CD4-positive, alpha-beta T cell (primary cell): Measurements from ENCODE around the gene SLC25A39. TPM values are rescaled to one million over a fixed set of nuclear protein-coding genes. Genes with fewer than 3 reads are reported as not detected.

Experiments used
- ATAC-seq: fragments of 200-7000 bp; cut with Tn5 transposase; one replicate; pipeline ENCODE4 v1.10.0; 2022; ENCODE audit warnings: mild to moderate bottlenecking; ENCODE audit not compliant: poor library complexity
- CTCF ChIA-PET: fragments of 350-600 bp; sonication (Branson Sonifier 250); formaldehyde crosslinking; loops from one replicate; lab custom pipeline; 2021; ENCODE audit warnings: antibody characterized with exemption, inconsistent platforms; lab: Charles Lee
- POLR2A ChIA-PET: fragments of 350-600 bp; sonication (Branson Sonifier 250); formaldehyde crosslinking; loops from one replicate; lab custom pipeline; 2021; ENCODE audit warnings: antibody characterized with exemption, inconsistent platforms; lab: Charles Lee
- DNase-seq, 14 experiments: peaks; one replicate each; pipeline ENCODE4 v3.0.0-alpha.2; 2013 to 2020; ENCODE audit warnings: mixed read lengths in 2 of 14
- H3K27ac ChIP-seq, 2 donors: one replicate each; pipeline versions ENCODE4 v1.5.1 to v1.7.0; 2013; ENCODE audit warnings: low read length in 2 of 2, low read depth in 1 of 2, mild to moderate bottlenecking in 1 of 2
- H3K27me3 ChIP-seq, 2 experiments: 1 replicate in 1 of 2; 2 replicates in 1 of 2; pipeline versions ENCODE4 v1.6.1 to v1.7.0; 2013; ENCODE audit warnings: low read length in 2 of 2, control low read depth in 1 of 2, mild to moderate bottlenecking in 1 of 2, moderate library complexity in 1 of 2; ENCODE audit not compliant: insufficient read depth in 2 of 2, control insufficient read depth in 1 of 2
- H3K36me3 ChIP-seq: one replicate; pipeline ENCODE4 v1.6.1; 2013; ENCODE audit warnings: low read length, control low read depth; ENCODE audit not compliant: insufficient read depth
- H3K4me1 ChIP-seq: one replicate; pipeline ENCODE4 v1.6.1; 2013; ENCODE audit warnings: low read length, control low read depth; ENCODE audit not compliant: insufficient read depth
- H3K4me3 ChIP-seq: one replicate; pipeline ENCODE4 v1.5.1; 2013; ENCODE audit warnings: mild to moderate bottlenecking, low read length, moderate library complexity
- H3K9me3 ChIP-seq, 2 experiments: 1 replicate in 1 of 2; 2 replicates in 1 of 2; pipeline versions ENCODE4 v1.6.1 to v1.7.0; 2013; ENCODE audit warnings: low read length in 2 of 2, mild to moderate bottlenecking in 2 of 2, control low read depth in 1 of 2, moderate library complexity in 1 of 2; ENCODE audit not compliant: control insufficient read depth in 1 of 2, insufficient read depth in 1 of 2
- H3K27ac Mint-ChIP-seq: one replicate; pipeline ENCODE4 v1.8.0; 2020; ENCODE audit warnings: mixed read lengths
- H3K27me3 Mint-ChIP-seq: one replicate; pipeline ENCODE4 v1.8.0; 2021; ENCODE audit warnings: mixed read lengths
- H3K36me3 Mint-ChIP-seq: one replicate; pipeline ENCODE4 v1.8.0; 2021; ENCODE audit warnings: low read depth, mixed read lengths
- H3K4me1 Mint-ChIP-seq: one replicate; pipeline ENCODE4 v1.8.0; 2021; ENCODE audit warnings: low read depth, mixed read lengths
- H3K4me3 Mint-ChIP-seq: one replicate; pipeline ENCODE4 v1.8.0; 2020; ENCODE audit warnings: mild to moderate bottlenecking, mixed read lengths
- H3K9me3 Mint-ChIP-seq: one replicate; pipeline ENCODE4 v1.8.0; 2020; ENCODE audit warnings: mixed read lengths
- CTCF ChIP-seq: fragments of 200-600 bp; IDR thresholded peaks from one replicate; pipeline ENCODE4 v1.8.0; 2022; ENCODE audit warnings: antibody characterized with exemption, mild to moderate bottlenecking
- intact Hi-C, 2 experiments: fragments of 100-400 bp; cut with DNase I in 1 of 2; cut with micrococcal nuclease in 1 of 2; formaldehyde crosslinking; loops; one replicate each; pipeline versions ENCODE4 v1.15.1 to v1.9.0; 2023 to 2025; cut with DNase I, micrococcal nuclease
- total RNA-seq, 174 experiments: library from RNA in 2 of 174; stranded (reverse) in 2 of 174; gene quantifications; one replicate each; pipeline ENCODE4 v1.2.3 and lab custom pipeline; 2021 to 2026

SLC25A39 gene
- total RNA-seq, 2 experiments from 2014 or later, result 55.5 to 65.5 TPM

- TF ChIP-seq CTCF, result no peak
- Histone ChIP-seq H3K36me3 (no peaks in the 10 kb centered on the region), H3K27ac (no peak overlapping the region), H3K4me3 (no peak overlapping the region), H3K27me3 (peaks cover 20 to 27% of the 10 kb centered on the region in 2 experiments), H3K4me1 (peaks cover 27% of the 10 kb centered on the region), H3K9me3 (peaks cover 0 to 5% of the 10 kb centered on the region in 2 experiments)
- H3K9me3 Mint-ChIP-seq, result no peaks in the 10 kb centered on the region
- intact Hi-C loops, result loop anchor here in 1 of 2 experiments (2.0 kb wide), 1 partner anchor 15 kb away; the partner anchor contains the start of gene SLC25A39
- no peak overlapping the region for H3K27ac Mint-ChIP-seq
- peak in 1 of 14 experiments; percentile 18 for DNase-seq
- peaks cover 59% of the 10 kb centered on the region for H3K27me3 Mint-ChIP-seq
- no peak for ATAC-seq
- no peak overlapping the region for H3K4me3 Mint-ChIP-seq
- no peaks in the 10 kb centered on the region for H3K36me3 Mint-ChIP-seq
- ChIA-PET POLR2A (interaction anchor here (0.6 to 2.3 kb wide), 3 partner anchors 17 to 186 kb away, joined by 3 to 12 read pairs (median 8); partner anchors contain the start of genes HDAC5 and UBTF), CTCF (interaction anchor here (1.2 to 1.4 kb wide), 2 partner anchors 36 to 99 kb away, joined by 3 to 5 read pairs; partner anchors contain the start of gene GRN)
- peaks cover 27% of the 10 kb centered on the region for H3K4me1 Mint-ChIP-seq
Observed at GRCh38 chr17:44309472-44309871, 15.2 kb downstream of the SLC25A39 start.

GRCh38 chr17:44308865-44309264 lies 15.8 kb downstream of the SLC25A39 start:
- no peak overlapping the region for H3K27ac Mint-ChIP-seq

GRCh38 chr17:44308320-44308818 lies 16.3 kb downstream of the SLC25A39 start, which contains the start of gene RUNDC3A:
TSS of gene RUNDC3A (plus strand) at chr17:44308601. CDS start at chr17:44308833, 232 bp downstream.
- H3K36me3 Mint-ChIP-seq, result no peaks in the 10 kb centered on the region
- POLR2A ChIA-PET, result interaction anchor here (0.6 to 2.3 kb wide), 5 partner anchors 18 to 342 kb away, joined by 3 to 12 read pairs (median 3); partner anchors contain the start of genes HDAC5 and UBTF

More at GRCh38 chr17:44308865-44309264, 15.8 kb downstream of the SLC25A39 start:
- POLR2A ChIA-PET, result interaction anchor here (0.6 to 2.3 kb wide), 5 partner anchors 18 to 342 kb away, joined by 3 to 12 read pairs (median 3); partner anchors contain the start of genes HDAC5 and UBTF
- ATAC-seq (no peak), DNase-seq (peak in 1 of 14 experiments; percentile 27)
- CTCF ChIA-PET, result interaction anchor here (1.2 kb wide), 1 partner anchor 37 kb away, joined by 3 read pairs; the partner anchor contains the start of gene GRN
- no peak for TF ChIP-seq CTCF
- H3K27me3 Mint-ChIP-seq, result peaks cover 57% of the 10 kb centered on the region
- Histone ChIP-seq H3K4me3 (peak overlapping the region; percentile 9), H3K27ac (no peak overlapping the region), H3K27me3 (peaks cover 18 to 21% of the 10 kb centered on the region in 2 experiments), H3K9me3 (peaks cover 0 to 5% of the 10 kb centered on the region in 2 experiments), H3K4me1 (peaks cover 26% of the 10 kb centered on the region), H3K36me3 (no peaks in the 10 kb centered on the region)
- H3K4me3 Mint-ChIP-seq, result no peak overlapping the region
- no peaks in the 10 kb centered on the region for H3K36me3 Mint-ChIP-seq
- intact Hi-C loops, result loop anchor here in 1 of 2 experiments (2.0 kb wide), 1 partner anchor 16 kb away; the partner anchor contains the start of gene SLC25A39
- no peaks in the 10 kb centered on the region for H3K9me3 Mint-ChIP-seq
- H3K4me1 Mint-ChIP-seq, result peaks cover 23% of the 10 kb centered on the region

More at GRCh38 chr17:44308320-44308818, 16.3 kb downstream of the SLC25A39 start, which contains the start of gene RUNDC3A:
- no peak within 1 kb of the TSS for H3K27ac Mint-ChIP-seq
- Histone ChIP-seq H3K9me3 (peaks cover 0 to 5% of the 10 kb centered on the region in 2 experiments), H3K27me3 (peaks cover 20 to 21% of the 10 kb centered on the region in 2 experiments), H3K36me3 (no peaks in the 10 kb centered on the region), H3K4me1 (peaks cover 26% of the 10 kb centered on the region), H3K4me3 (peak within 1 kb of the TSS; percentile 38), H3K27ac (no peak within 1 kb of the TSS)
- DNase-seq, result peak; percentile 75 to 92 (median 84)
- peaks cover 55% of the 10 kb centered on the region for H3K27me3 Mint-ChIP-seq
- no peak for TF ChIP-seq CTCF
- no peaks in the 10 kb centered on the region for H3K9me3 Mint-ChIP-seq
- peaks cover 23% of the 10 kb centered on the region for H3K4me1 Mint-ChIP-seq
- CTCF ChIA-PET, result interaction anchor here (0.6 to 1.2 kb wide), 2 partner anchors 98 to 200 kb away, joined by 3 read pairs; no protein-coding TSS in a partner anchor
- ATAC-seq, result peak; percentile 90
- peak within 1 kb of the TSS; percentile 42 for H3K4me3 Mint-ChIP-seq
- intact Hi-C loops, result loop anchor here in 1 of 2 experiments (2.0 kb wide), 1 partner anchor 16 kb away; the partner anchor contains the start of gene SLC25A39
